HG02798 (cell line): ENCODE results near the gene ZNF335.

Experiments
- ATAC-seq: cut with Tn5 transposase; IDR thresholded peaks from one replicate; pipeline ENCODE4 v1.9.1; 2021; ENCODE audit warnings: mild to moderate bottlenecking; ENCODE audit not compliant: unreplicated experiment, poor library complexity

ZNF335 gene, protein sequence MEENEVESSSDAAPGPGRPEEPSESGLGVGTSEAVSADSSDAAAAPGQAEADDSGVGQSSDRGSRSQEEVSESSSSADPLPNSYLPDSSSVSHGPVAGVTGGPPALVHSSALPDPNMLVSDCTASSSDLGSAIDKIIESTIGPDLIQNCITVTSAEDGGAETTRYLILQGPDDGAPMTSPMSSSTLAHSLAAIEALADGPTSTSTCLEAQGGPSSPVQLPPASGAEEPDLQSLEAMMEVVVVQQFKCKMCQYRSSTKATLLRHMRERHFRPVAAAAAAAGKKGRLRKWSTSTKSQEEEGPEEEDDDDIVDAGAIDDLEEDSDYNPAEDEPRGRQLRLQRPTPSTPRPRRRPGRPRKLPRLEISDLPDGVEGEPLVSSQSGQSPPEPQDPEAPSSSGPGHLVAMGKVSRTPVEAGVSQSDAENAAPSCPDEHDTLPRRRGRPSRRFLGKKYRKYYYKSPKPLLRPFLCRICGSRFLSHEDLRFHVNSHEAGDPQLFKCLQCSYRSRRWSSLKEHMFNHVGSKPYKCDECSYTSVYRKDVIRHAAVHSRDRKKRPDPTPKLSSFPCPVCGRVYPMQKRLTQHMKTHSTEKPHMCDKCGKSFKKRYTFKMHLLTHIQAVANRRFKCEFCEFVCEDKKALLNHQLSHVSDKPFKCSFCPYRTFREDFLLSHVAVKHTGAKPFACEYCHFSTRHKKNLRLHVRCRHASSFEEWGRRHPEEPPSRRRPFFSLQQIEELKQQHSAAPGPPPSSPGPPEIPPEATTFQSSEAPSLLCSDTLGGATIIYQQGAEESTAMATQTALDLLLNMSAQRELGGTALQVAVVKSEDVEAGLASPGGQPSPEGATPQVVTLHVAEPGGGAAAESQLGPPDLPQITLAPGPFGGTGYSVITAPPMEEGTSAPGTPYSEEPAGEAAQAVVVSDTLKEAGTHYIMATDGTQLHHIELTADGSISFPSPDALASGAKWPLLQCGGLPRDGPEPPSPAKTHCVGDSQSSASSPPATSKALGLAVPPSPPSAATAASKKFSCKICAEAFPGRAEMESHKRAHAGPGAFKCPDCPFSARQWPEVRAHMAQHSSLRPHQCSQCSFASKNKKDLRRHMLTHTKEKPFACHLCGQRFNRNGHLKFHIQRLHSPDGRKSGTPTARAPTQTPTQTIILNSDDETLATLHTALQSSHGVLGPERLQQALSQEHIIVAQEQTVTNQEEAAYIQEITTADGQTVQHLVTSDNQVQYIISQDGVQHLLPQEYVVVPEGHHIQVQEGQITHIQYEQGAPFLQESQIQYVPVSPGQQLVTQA (N-terminal part only)

DNA sequence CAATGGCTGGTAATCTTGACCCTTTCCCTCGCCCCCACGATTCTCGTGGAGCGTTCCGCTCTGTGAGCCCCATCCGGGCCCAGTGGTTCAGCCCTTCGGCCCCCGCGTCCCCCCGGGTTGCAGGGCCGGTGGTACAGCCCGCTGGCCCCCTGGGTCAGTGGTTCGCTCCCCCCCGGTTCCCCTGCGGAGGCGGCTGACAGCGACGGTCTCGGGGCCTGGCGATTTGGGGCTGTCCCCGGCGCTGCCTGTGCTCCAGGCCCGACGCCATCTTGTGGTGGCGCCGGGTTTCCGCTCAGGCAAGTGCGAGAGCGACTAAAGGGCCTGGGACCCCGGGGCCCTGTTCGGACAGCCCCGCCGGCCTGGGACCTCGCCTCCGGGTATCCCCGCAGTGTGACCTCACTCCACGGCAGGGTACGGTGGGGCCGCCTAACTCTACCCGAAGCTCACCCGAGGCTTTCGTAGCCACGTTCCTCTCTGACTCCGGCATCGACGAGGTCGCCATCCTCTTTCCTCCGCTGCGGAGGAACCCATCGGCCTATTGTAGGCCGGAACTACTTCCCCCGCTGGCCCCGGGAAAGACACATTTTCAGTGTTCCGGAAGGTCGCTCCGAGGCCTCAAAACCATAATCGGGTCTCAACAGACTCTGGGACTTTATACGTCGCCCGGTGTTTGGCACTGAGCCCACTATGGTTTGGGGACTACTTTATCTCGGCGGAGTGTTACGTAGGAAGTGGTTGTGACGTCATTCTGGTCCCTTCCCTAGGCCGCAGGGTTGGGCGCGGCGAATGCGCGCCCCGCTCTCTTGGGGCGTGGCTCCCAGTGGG is at the start of gene ZNF335:
TSS of gene ZNF335 (minus strand) at position 529 of the 825 bp plus-strand sequence. CDS start 793 bp downstream, outside the sequence.
- peak; percentile 84 for ATAC-seq

DNA sequence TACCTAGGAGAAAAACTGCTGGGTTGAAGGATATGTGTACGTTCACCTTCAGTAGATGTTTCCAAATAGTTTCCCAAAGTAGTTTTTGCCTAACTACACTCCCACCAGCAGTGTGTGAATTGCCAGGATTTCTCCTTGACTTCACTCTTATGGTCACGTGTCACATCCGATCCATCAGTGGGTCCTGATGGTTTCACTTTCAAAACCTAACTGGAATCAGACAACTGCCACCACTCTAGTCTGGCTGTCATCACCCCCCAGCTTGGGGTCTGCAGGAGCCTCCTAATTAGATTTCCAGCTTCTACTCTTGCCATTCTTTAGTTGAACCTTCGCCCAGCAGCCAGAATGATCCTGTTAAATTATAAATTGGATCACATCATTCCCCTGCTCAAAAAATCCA is 48.6 kb upstream of the ZNF335 start:
- ATAC-seq, result no peak

DNA sequence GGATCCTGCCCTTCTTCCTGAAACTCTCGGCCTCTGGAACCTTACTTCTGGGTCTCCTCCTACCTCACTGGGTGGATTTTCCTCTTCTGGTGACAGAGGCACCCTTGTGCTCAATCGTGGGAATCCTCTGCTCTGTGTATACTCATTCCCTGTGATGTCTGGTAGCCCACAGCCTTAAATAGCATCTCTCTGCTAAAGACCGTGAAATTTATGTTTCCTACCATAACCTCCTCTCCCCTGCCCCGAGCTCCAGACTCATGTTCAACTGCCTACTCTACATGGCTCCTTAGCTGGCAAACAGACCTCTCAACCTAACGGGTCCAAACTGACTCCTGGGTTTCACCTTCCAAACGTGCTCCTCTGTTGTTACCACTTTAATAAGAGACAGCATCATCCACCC is 46.6 kb upstream of the ZNF335 start:
- no peak for ATAC-seq

DNA sequence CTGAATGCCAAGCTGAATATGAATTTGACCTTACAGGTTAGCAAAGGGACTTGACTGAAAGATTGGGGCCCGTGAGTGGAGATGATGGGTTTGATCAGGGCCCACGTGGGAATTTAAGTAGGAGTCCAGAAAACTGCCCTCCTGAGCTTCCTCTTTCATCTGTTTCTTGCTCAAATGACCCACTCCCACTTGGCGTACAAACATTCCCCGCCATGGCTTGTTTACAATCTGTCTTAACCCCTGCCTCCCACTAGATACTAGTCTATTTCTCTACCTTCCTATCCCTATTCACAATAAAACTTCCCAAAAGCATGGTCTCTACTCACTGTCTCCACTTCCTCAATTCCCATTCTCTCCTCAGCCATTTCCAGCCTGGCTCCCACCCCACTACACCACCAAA is 46.1 kb upstream of the ZNF335 start:
- no peak for ATAC-seq

DNA sequence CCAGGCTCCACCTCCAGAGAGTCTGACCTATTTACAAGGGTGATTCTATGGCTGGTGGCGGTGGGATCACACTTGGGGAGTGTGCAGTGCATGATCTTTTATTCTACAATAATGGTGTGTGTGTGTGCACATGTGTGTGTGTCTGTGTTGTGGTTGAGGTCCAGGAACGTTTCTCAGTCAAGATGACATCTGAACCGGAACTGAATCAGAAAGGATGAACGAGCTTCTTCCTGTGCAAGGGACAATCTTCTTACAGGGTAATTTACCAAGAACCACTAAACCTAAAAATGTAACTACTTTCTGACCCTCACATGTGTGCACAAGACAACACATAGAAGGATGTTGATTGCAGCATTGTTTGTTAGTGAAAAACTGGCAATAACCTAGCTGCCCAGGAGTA is 45.3 kb upstream of the ZNF335 start:
- ATAC-seq, result no peak

DNA sequence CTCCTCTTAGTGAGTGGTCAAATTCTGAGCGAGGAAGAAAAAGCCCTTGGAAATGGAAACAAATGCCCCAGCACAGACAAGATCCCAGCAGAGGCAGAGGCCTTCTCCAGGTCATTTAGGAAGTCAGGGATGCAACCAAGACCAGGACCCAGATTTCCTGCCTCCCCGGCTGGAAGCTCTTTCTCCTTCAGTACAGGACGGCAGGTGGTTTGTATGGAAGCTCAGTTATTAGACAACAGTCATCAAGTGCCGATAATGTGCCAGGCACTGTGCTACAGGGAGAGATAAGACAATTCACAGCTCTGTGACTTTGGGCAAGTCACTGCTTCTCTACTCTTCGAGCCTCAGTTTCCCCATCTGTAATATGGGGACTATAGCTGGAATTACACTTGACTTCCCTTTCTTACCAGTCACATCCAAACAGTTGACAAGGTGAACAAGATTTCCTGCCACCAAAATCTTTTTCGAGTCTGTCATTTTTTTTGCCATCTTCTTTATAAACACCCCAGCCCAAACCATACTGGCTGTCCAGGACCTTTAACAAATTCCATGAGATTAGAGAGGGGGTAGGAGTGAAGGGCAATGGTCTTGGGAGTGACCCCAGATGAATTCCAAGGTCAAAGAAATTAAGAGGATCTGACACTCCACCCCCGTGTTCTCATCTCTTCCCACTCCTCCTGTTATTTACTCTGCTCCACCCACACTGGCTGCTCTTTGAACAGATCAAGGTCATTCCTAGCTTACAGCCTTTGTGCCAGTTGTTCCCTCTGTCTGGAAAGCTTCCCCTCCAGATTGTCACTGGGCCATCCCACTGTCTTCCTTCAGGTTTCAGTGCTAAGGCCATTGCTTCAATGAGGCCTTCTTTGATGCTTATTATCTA is 42.8 kb upstream of the ZNF335 start:
- no peak for ATAC-seq

DNA sequence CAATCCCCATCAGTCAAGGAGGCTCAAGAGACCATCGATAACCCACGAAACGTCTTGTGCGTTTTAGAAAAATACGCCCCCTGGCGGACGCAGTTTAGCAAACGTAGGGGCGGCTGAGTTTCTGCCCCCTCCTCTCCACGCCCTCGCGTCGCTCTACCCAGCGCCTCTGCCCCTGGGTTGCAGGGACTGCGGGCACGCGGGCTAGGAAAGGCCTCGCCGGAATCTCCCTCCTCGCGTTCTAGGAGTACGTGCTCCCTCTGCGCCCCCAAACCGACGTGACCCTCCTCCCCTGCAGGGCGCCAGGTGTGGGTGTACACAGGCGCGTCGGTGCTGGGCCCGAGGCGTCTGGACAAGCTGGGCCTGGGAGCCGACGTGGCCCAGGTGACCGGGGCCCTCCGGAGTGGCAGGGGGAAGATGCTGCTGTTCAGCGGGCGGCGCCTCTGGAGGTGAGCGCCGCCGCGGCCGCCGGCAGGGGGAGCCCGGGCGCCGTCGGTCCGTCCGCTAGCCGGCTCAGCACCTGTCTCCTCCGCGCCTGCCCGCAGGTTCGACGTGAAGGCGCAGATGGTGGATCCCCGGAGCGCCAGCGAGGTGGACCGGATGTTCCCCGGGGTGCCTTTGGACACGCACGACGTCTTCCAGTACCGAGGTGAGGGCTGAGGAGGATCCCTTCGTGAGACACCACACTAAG is 42.0 kb upstream of the ZNF335 start:
- peak; percentile 69 for ATAC-seq

DNA sequence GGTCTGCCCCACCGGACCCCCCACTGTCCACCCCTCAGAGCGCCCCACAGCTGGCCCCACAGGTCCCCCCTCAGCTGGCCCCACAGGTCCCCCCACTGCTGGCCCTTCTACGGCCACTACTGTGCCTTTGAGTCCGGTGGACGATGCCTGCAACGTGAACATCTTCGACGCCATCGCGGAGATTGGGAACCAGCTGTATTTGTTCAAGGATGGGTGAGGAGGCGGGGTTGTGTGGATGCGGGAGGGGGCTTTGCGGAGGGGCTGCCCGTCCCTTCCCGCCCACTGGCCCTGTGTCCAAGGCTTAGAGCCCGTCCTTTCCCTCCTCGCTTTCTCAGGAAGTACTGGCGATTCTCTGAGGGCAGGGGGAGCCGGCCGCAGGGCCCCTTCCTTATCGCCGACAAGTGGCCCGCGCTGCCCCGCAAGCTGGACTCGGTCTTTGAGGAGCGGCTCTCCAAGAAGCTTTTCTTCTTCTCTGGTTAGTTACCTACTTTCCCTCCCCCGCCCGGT is 41.4 kb upstream of the ZNF335 start:
- no peak for ATAC-seq

DNA sequence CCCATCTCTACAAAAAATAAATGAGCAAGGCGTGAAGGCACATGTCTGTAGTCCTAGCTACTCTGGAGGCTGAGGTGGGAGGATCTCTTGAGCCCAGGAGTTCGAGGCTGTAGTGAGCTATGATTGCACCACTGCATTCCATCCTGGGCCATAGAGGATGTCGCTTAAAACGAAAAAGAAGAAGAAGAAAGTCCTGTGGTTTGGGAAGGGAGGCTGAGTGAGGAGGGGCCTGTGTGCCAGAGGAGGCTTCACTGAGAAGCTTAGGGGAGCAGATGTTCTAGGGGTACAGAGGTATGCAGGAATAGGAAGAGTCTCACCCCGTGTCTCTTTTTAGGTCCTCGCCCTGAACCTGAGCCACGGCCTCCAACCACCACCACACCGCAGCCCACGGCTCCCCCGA is 40.9 kb upstream of the ZNF335 start:
- ATAC-seq, result no peak

DNA sequence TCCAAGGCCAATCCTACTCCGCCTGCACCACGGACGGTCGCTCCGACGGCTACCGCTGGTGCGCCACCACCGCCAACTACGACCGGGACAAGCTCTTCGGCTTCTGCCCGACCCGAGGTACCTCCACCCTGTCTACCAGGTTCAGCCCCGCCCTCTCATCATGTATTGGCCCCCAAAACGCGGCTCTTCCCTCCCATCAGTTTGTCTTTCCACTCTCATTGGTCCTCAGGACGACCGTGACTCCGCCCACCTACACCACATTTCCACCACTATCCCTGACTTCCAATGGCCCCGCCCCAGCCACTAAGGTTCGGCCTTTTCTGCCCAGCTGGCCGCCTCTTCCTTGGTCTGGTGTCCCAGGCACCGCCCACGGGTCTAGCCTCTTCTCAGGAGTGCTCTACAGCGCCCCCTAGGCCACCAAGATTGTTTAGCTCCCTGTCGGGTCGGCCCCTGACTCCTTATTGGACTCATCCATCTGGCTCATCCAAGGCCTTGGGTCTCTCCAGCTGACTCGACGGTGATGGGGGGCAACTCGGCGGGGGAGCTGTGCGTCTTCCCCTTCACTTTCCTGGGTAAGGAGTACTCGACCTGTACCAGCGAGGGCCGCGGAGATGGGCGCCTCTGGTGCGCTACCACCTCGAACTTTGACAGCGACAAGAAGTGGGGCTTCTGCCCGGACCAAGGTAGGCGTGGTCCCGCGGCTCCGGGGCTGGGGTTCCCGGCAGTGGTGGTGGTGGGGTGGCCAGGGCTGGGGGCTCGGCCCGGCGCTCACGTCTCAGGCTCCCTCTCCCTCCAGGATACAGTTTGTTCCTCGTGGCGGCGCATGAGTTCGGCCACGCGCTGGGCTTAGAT is 39.9 kb upstream of the ZNF335 start:
- ATAC-seq, result no peak

DNA sequence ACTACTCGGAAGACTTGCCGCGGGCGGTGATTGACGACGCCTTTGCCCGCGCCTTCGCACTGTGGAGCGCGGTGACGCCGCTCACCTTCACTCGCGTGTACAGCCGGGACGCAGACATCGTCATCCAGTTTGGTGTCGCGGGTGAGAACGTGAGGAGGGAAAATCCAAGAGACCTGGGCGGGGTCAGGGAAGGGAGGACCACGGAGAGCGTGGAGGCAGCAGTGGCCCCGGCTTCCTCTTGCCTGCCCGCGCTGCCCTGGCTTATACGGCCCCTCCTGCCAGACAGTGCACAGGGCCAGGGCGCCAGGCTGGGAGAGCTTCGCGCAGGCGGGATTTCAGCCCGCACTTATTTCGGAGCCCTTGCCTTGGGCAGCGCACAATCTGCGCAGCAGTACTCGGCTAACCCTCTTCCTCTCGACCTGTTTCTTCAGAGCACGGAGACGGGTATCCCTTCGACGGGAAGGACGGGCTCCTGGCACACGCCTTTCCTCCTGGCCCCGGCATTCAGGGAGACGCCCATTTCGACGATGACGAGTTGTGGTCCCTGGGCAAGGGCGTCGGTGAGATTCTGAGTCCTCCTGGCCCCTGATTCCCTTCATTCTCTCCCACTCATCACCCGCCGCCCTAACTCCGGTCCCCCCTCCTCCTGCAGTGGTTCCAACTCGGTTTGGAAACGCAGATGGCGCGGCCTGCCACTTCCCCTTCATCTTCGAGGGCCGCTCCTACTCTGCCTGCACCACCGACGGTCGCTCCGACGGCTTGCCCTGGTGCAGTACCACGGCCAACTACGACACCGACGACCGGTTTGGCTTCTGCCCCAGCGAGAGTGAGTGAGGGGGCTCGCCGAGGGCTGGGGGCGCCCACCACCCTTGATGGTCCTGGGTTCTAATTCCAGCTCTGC is 38.7 kb upstream of the ZNF335 start:
- ATAC-seq, result no peak

DNA sequence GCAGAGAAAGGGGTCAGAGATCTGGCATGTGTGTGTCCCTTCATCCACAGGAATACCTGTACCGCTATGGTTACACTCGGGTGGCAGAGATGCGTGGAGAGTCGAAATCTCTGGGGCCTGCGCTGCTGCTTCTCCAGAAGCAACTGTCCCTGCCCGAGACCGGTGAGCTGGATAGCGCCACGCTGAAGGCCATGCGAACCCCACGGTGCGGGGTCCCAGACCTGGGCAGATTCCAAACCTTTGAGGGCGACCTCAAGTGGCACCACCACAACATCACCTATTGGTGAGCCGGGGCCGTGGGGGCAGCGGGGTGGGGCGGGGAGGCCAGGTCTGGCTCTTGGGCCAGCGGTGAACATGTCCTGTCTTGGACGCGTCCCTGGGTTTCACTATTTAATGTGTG is 37.8 kb upstream of the ZNF335 start:
- ATAC-seq, result no peak

DNA sequence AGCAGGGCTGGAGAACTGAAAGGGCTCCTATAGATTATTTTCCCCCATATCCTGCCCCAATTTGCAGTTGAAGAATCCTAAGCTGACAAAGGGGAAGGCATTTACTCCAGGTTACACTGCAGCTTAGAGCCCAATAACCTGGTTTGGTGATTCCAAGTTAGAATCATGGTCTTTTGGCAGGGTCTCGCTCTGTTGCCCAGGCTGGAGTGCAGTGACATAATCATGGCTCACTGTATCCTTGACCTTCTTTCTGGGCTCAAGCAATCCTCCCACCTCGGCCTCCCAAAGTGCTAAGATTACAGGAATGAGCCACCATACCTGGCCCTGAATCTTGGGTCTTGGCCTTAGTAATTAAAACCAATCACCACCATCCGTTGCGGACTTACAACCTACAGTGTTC is 35.7 kb upstream of the ZNF335 start:
- no peak for ATAC-seq

DNA sequence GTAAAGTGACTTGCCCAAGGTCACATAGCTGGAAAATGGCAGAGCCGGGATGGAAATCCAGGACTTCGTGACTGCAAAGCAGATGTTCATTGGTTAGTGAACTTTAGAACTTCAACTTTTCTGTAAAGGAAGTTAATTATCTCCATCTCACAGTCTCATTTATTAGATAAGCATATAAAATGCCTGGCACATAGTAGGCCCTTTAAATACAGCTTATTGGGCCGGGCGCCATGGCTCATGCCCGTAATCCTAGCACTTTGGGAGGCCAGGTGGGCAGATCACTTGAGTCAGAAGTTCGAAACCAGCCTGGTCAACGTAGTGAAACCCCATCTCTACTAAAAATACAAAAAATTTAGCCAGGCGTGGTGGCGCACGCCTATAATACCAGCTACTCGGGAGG is 35.0 kb upstream of the ZNF335 start:
- no peak for ATAC-seq

DNA sequence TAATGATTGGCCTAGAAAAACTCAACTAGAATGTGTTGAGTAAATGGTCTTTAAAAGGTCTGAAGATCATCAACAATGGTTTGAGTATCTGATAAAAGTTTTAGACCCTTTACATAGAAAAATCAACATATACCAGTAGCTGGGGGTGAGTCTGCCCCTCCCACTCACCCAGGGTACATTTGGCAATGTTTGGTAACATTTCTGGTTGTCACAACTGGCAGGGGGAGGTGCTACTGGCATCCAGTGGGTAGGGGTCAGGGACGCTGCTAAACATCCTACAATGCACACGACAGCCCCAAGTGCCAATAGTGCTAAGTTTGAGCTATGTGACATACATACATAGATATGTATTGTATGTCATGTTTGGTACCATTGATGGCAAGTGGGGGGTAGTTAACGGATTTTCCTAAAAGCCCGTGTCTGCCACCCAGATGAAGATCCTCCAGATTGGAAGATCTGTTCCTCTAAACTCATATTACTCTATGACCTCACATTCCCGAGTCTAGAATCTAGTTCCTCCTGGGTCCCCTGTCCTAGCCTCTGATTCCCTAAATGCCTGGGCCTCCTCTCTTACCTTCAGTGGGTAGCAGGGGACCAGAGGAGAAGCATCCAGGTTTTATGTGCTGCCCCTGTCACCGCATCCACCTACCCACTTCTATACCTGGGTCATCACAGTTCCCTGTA is 34.2 kb upstream of the ZNF335 start:
- no peak for ATAC-seq
